ENCODE measurements around the gene WDR20. TPM values are rescaled to one million over a fixed set of nuclear protein-coding genes. Genes with fewer than 3 reads are reported as not detected.

WDR20 gene
- total RNA-seq, 4 donors from 2014 or later: 16.0 to 21.9 (median 19.1) TPM

DNA sequence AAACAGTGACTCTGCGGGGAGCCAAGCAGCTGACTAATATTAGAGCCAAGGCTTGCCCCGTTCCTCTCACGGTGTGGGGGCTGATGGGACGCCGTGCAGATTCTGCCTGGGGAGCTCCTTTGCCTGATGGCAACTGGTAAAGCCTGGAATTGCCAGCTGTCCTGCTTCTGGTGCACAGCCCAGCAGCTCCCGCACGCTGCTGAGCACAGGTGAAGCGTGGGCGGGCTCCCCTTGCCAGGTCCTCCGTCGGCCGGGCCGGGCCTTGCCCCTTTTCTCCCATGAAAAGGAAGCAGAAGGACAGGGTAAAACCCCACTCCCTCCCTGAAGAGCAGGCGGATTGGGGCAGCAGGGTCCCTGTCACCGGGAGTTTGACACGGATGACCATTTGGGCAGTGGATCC, 79.0 kb downstream of the WDR20 start:
- Histone ChIP-seq H3K9me3 (no peaks in the 10 kb centered on the region), H3K27ac (no peak overlapping the region), H3K4me1 (peaks cover 0 to 34% (median 6%) of the 10 kb centered on the region in 3 donors), H3K36me3 (peaks cover 0 to 72% (median 0%) of the 10 kb centered on the region in 3 donors), H3K4me3 (no peak overlapping the region), H3K27me3 (no peaks in the 10 kb centered on the region)
- DNase-seq: no peak
- intact Hi-C loops (cut with DNase I): no loop called here
- TF ChIP-seq POLR2A (IDR thresholded peaks at IDR 0.05) (no peak), CTCF (IDR thresholded peaks at IDR 0.05) (no peak)
- WGBS, 2 donors: 57 to 84% methylated on average over 3 to 6 of the region's 16 CpGs

DNA sequence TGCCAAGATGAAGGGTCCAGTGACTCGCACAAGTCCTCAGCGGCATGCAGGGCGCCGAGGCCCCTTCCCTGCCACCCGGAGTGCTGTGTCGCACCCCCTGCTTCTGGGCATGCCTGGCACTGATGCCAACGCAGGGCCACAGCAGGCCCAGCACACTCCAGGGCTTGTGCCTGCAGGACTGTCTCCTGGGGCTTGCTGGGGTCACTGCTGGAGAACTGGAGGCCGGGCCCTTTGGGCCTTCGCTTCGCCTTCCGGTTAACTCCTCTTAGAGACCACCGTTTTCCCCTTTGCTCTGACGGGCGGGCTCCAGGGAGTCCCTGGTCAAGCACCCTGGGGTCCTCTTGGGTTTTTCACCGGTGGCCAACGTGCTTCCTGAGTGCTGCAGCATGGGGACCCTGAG, 79.6 kb downstream of the WDR20 start:
- Histone ChIP-seq H3K4me3 (no peak overlapping the region), H3K27me3 (no peaks in the 10 kb centered on the region), H3K9me3 (no peaks in the 10 kb centered on the region), H3K36me3 (peaks cover 0 to 68% (median 0%) of the 10 kb centered on the region in 3 donors), H3K4me1 (peaks cover 0 to 34% (median 6%) of the 10 kb centered on the region in 3 donors), H3K27ac (no peak overlapping the region)
- no peak for TF ChIP-seq CTCF (IDR thresholded peaks at IDR 0.05)
- TF ChIP-seq POLR2A (IDR thresholded peaks at IDR 0.05): no peak
- intact Hi-C loops (cut with DNase I): no loop called here
- 94 to 95% methylated on average over 12 to 16 of the region's 16 CpGs for WGBS, 2 donors
- no peak for DNase-seq

DNA sequence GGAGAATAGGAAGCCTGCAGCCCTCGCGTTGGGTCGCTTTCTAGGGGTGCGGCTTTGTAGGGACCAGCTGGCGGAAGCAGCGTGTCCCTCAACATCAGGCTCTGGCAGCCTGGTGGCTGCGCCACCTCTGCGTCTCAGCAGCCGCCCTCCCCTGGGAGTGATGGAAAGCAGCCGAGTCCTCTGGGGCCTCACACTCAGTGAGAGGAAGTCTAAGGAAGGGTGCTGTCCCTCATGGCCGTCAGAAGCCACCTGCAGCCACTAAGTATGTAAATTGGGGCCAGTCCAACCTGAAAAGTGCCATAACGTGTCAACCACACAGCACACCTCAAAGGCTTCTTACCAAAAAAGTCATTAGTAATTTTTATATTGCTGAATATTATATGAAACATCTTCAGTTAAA, 80.3 kb downstream of the WDR20 start:
- Histone ChIP-seq H3K27me3 (no peaks in the 10 kb centered on the region), H3K4me3 (no peak overlapping the region), H3K4me1 (peaks cover 0 to 30% (median 6%) of the 10 kb centered on the region in 3 donors), H3K36me3 (peaks cover 0 to 68% (median 0%) of the 10 kb centered on the region in 3 donors), H3K9me3 (no peaks in the 10 kb centered on the region), H3K27ac (no peak overlapping the region)
- no peak for TF ChIP-seq POLR2A (IDR thresholded peaks at IDR 0.05)
- TF ChIP-seq CTCF (IDR thresholded peaks at IDR 0.05): no peak
- WGBS, 2 donors: 94 to 100% methylated on average over 5 of the region's 12 CpGs
- intact Hi-C loops (cut with DNase I): no loop called here
- DNase-seq: no peak

DNA sequence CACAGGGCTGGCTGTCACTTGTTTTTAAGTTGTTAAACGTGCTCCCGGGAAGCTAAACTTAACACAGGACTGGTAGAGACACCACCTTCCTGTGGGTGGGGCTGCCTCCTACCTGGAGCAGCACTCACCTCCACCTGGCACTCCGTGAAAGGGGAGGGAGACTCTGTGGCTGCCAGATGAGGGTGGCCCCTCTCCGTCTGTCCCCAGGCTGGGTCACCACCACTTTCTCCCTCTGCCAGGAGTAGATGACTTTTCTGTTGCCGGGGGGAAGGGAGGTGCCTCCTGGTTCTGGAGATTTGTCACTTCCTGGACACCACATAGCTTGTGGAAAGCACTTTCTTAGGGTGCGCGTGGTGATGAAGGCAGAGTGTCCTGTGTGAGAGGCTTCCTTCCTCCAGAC, 81.3 kb downstream of the WDR20 start:
- no peak overlapping the region for H3K27ac ChIP-seq
- no CpG with 5 or more reads among the region's 7 CpGs for WGBS, 2 donors

More for the DNA sequence above, 81.3 kb downstream of the WDR20 start:
- H3K36me3 ChIP-seq: peaks cover 0 to 61% (median 0%) of the 10 kb centered on the region in 3 donors
- TF ChIP-seq CTCF (IDR thresholded peaks at IDR 0.05) (no peak), POLR2A (IDR thresholded peaks at IDR 0.05) (no peak)
- intact Hi-C loops (cut with DNase I): no loop called here
- no peaks in the 10 kb centered on the region for H3K27me3 ChIP-seq
- no peak overlapping the region for H3K4me3 ChIP-seq
- no peak for DNase-seq
- H3K4me1 ChIP-seq: peaks cover 0 to 20% (median 6%) of the 10 kb centered on the region in 3 donors
- H3K9me3 ChIP-seq: no peaks in the 10 kb centered on the region

All from esophagus squamous epithelium (tissue), 5 donors.